H1 (cell line): Measurements from ENCODE around the gene TSPAN9. TPM values are rescaled to one million over a fixed set of nuclear protein-coding genes. Genes with fewer than 3 reads are reported as not detected.

ENCODE experiments used
- CTCF ChIA-PET: fragments of 300-600 bp; sonication (Branson Sonifier 250); formaldehyde crosslinking; loops from one replicate; lab custom pipeline; 2021; ENCODE audit not compliant: partially characterized antibody; lab: Charles Lee
- POLR2A ChIA-PET: fragments of 300-600 bp; sonication (Branson Sonifier 250); formaldehyde crosslinking; loops from one replicate; lab custom pipeline; 2021; ENCODE audit warnings: inconsistent platforms; ENCODE audit not compliant: partially characterized antibody; lab: Charles Lee
- DNase-seq, 2 experiments: peaks; one replicate each; pipeline versions ENCODE4 v3.0.0 to v3.0.0-alpha.2; 2010 to 2022; ENCODE audit warnings: low spot score in 2 of 2, low read depth in 1 of 2, mixed read lengths in 1 of 2
- FAIRE-seq: peaks from 2 replicates; lab custom pipeline; 2011; peaks lifted over from hg19 to GRCh38; lab: Jason Lieb, UNC
- H2AFZ ChIP-seq: 2 replicates; pipeline ENCODE4 v1.8.1; 2012; ENCODE audit warnings: low read length, inconsistent platforms
- H2AK5ac ChIP-seq: 2 replicates; pipeline ENCODE4 v1.6.1; 2013; ENCODE audit warnings: low read depth, low read length
- H2BK120ac ChIP-seq: replicated peaks from 2 replicates; pipeline ENCODE3; 2013; ENCODE audit warnings: low read depth, low read length, inconsistent platforms
- H2BK12ac ChIP-seq: 2 replicates; pipeline ENCODE4 v1.6.1; 2013; ENCODE audit warnings: low read depth, low read length
- H2BK15ac ChIP-seq: 2 replicates; pipeline ENCODE4 v1.6.1; 2013; ENCODE audit warnings: low read length
- H2BK20ac ChIP-seq: 2 replicates; pipeline ENCODE4 v1.6.1; 2013; ENCODE audit warnings: low read length
- H2BK5ac ChIP-seq: 2 replicates; pipeline ENCODE4 v1.6.1; 2013; ENCODE audit warnings: low read depth, low read length
- H3K14ac ChIP-seq: 2 replicates; pipeline ENCODE4 v1.6.1; 2013; ENCODE audit warnings: inconsistent platforms; ENCODE audit not compliant: insufficient read length
- H3K18ac ChIP-seq: 2 replicates; pipeline ENCODE4 v1.6.1; 2013; ENCODE audit warnings: low read length; ENCODE audit errors: extremely low read depth
- H3K23ac ChIP-seq: 2 replicates; pipeline ENCODE4 v1.6.1; 2013; ENCODE audit warnings: inconsistent platforms; ENCODE audit not compliant: insufficient read length
- H3K23me2 ChIP-seq: 2 replicates; pipeline ENCODE4 v1.6.1; 2013; ENCODE audit warnings: low read depth, low read length
- H3K27ac ChIP-seq: 2 replicates; pipeline ENCODE4 v1.6.1; 2011; ENCODE audit warnings: low read depth, low read length, inconsistent platforms
- H3K27me3 ChIP-seq, 4 experiments: replicated peaks in 1 of 4; 1 replicate in 1 of 4; 2 replicates in 3 of 4; pipeline versions ENCODE4 v1.6.1 to v1.8.1; 2011 to 2013; ENCODE audit warnings: low read length in 3 of 4, mild to moderate bottlenecking in 3 of 4, inconsistent platforms in 2 of 4, mixed read lengths in 2 of 4, moderate library complexity in 1 of 4; ENCODE audit not compliant: control insufficient read depth in 3 of 4, insufficient read depth in 3 of 4; ENCODE audit errors: extremely low read depth in 1 of 4
- H3K36me3 ChIP-seq, 4 experiments: 2 replicates each; pipeline versions ENCODE4 v1.6.1 to v1.8.1; 2011 to 2013; ENCODE audit warnings: mild to moderate bottlenecking in 4 of 4, low read length in 3 of 4, moderate library complexity in 2 of 4, control low read depth in 1 of 4, inconsistent platforms in 1 of 4; ENCODE audit not compliant: insufficient read depth in 4 of 4, control insufficient read depth in 2 of 4
- H3K4ac ChIP-seq: replicated peaks from 2 replicates; pipeline ENCODE3; 2013; ENCODE audit warnings: low read length, low read depth, mixed read lengths, inconsistent platforms; ENCODE audit not compliant: insufficient read length
- H3K4me1 ChIP-seq, 4 experiments: replicated peaks in 1 of 4; 1 replicate in 1 of 4; 2 replicates in 3 of 4; pipeline versions ENCODE4 v1.6.1 to v1.8.1; 2011 to 2013; ENCODE audit warnings: low read length in 3 of 4, inconsistent platforms in 2 of 4, mixed read lengths in 1 of 4; ENCODE audit not compliant: insufficient read depth in 4 of 4, control insufficient read depth in 3 of 4
- H3K4me2 ChIP-seq, 2 experiments: 2 replicates each; pipeline versions ENCODE4 v1.6.1 to v1.8.1; 2011 to 2013; ENCODE audit warnings: low read depth in 2 of 2, low read length in 2 of 2, control low read depth in 1 of 2, inconsistent platforms in 1 of 2, mild to moderate bottlenecking in 1 of 2; ENCODE audit not compliant: insufficient read depth in 1 of 2
- H3K4me3 ChIP-seq, 4 experiments: fragments of 200-600, 300-600 bp in 1 of 4; sonication (generic), shearing (Covaris generic), sonication (Bioruptor Twin) in 1 of 4; 2 replicates each; pipeline versions ENCODE4 v1.5.1 to v1.8.1; 2011 to 2016; ENCODE audit warnings: low read length in 4 of 4, low read depth in 3 of 4, control low read depth in 2 of 4, inconsistent platforms in 2 of 4, mild to moderate bottlenecking in 2 of 4, mixed read lengths in 1 of 4, moderate library complexity in 1 of 4; ENCODE audit not compliant: insufficient read depth in 2 of 4; ENCODE audit errors: extremely low read depth in 1 of 4
- H3K56ac ChIP-seq: replicated peaks from 2 replicates; pipeline ENCODE3; 2013; ENCODE audit warnings: low read depth, mild to moderate bottlenecking, mixed read lengths, low read length, inconsistent platforms; ENCODE audit not compliant: insufficient read length
- H3K79me1 ChIP-seq: 2 replicates; pipeline ENCODE4 v1.6.1; 2013; ENCODE audit warnings: low read depth, low read length, control low read depth
- H3K79me2 ChIP-seq, 2 experiments: 2 replicates each; pipeline versions ENCODE4 v1.6.1 to v1.8.1; 2012 to 2013; ENCODE audit warnings: low read length in 2 of 2, mild to moderate bottlenecking in 2 of 2, inconsistent platforms in 1 of 2; ENCODE audit not compliant: insufficient read depth in 2 of 2, control insufficient read depth in 1 of 2
- H3K9ac ChIP-seq, 4 experiments: replicated peaks in 1 of 4; 1 replicate in 1 of 4; 2 replicates in 3 of 4; pipeline versions ENCODE4 v1.6.1 to v1.8.1; 2011 to 2013; ENCODE audit warnings: low read depth in 3 of 4, low read length in 3 of 4, control low read depth in 2 of 4, mild to moderate bottlenecking in 2 of 4, moderate library complexity in 2 of 4, inconsistent platforms in 1 of 4; ENCODE audit errors: extremely low read depth in 1 of 4
- H3K9me3 ChIP-seq, 2 experiments: 2 replicates each; pipeline versions ENCODE4 v1.6.1 to v1.8.1; 2012 to 2013; ENCODE audit warnings: mild to moderate bottlenecking in 2 of 2, moderate library complexity in 2 of 2, control low read depth in 1 of 2, inconsistent platforms in 1 of 2, low read depth in 1 of 2, low read length in 1 of 2, mixed read lengths in 1 of 2; ENCODE audit not compliant: insufficient read depth in 2 of 2
- H4K20me1 ChIP-seq, 2 experiments: replicated peaks in 1 of 2; 2 replicates each; pipeline versions ENCODE3 to v1.8.1; 2011 to 2013; ENCODE audit warnings: inconsistent platforms in 2 of 2, low read length in 2 of 2, mild to moderate bottlenecking in 1 of 2; ENCODE audit not compliant: insufficient read depth in 2 of 2, control insufficient read depth in 1 of 2
- H4K5ac ChIP-seq: 2 replicates; pipeline ENCODE4 v1.6.1; 2013; ENCODE audit warnings: low read length, low read depth, mixed read lengths, inconsistent platforms; ENCODE audit not compliant: insufficient read length
- H4K8ac ChIP-seq: 2 replicates; pipeline ENCODE4 v1.8.0; 2013; ENCODE audit warnings: mild to moderate bottlenecking, moderate library complexity, low read length, inconsistent platforms; ENCODE audit not compliant: insufficient read depth; ENCODE audit errors: extremely low read depth
- H4K91ac ChIP-seq: replicated peaks from 2 replicates; pipeline ENCODE3; 2013; ENCODE audit warnings: low read length, mixed read lengths, inconsistent platforms; ENCODE audit not compliant: insufficient read length
- CHD1 ChIP-seq: IDR thresholded peaks from 2 replicates; pipeline ENCODE4 v1.6.1; 2012; ENCODE audit warnings: low read depth, low read length, improper control_type of control experiment
- CTBP2 ChIP-seq: IDR thresholded peaks from 2 replicates; pipeline ENCODE4 v1.7.0; 2011; ENCODE audit warnings: borderline replicate concordance, mild to moderate bottlenecking, moderate library complexity, mixed read lengths, low read length; ENCODE audit not compliant: insufficient read depth, insufficient read length
- JUND ChIP-seq: IDR thresholded peaks from 2 replicates; pipeline ENCODE4 v1.6.1; 2011; ENCODE audit warnings: mild to moderate bottlenecking, improper control_type of control experiment, low read length
- MAFK ChIP-seq: IDR thresholded peaks from 2 replicates; pipeline ENCODE4 v1.6.1; 2012; ENCODE audit warnings: low read depth, mild to moderate bottlenecking, improper control_type of control experiment, low read length
- NRF1 ChIP-seq: IDR thresholded peaks from 2 replicates; pipeline ENCODE4 v1.6.1; 2011; ENCODE audit warnings: mild to moderate bottlenecking, low read depth, low read length, improper control_type of control experiment
- WGBS, 2 experiments: shearing (Covaris generic) in 1 of 2; methylation state at CpG; one replicate each; pipeline versions ENCODE4 v1.1.6 to v1.1.7; 2013 to 2015; ENCODE audit warnings: low lambda C conversion rate in 2 of 2, mixed read lengths in 2 of 2, inconsistent platforms in 1 of 2, low coverage in 1 of 2, missing lambda C conversion rate in 1 of 2; ENCODE audit not compliant: insufficient replicate concordance in 2 of 2, insufficient coverage in 1 of 2, insufficient read length in 1 of 2; ENCODE audit errors: extremely low coverage in 1 of 2, missing lambda C conversion rate in 1 of 2; 5-methylcytosine and 5-hydroxymethylcytosine counted together
- polyA plus RNA-seq, 7 experiments: library from polyadenylated mRNA; depleted of rRNA in 3 of 7; stranded (reverse) in 5 of 7; unstranded in 2 of 7; fragments of >200 nt in 5 of 7; fragments of 200-250 nt in 2 of 7; gene quantifications; 1 replicate in 5 of 7; 2 replicates in 1 of 7; 4 replicates in 1 of 7; pipeline versions ENCODE4 v1.2.1 to v1.2.3, GENCODE V29; 2011 to 2013; ENCODE audit warnings: missing spikeins in 2 of 7, mixed read lengths in 2 of 7
- total RNA-seq: library from RNA; stranded (reverse); fragmentation: NEBNext Ultra II Directional; extraction: Animal tissue kit (Norgen Biotek cat#: 25700); gene quantifications from 2 replicates; pipeline ENCODE4 v1.2.1, GENCODE V29; 2021

The TSPAN9 gene
- total and polyA plus RNA-seq, 2 of the 8 experiments (the other 6 are each of a cell fraction or from before 2014, with no cell fraction given) = 11.5 to 29.1 TPM

GRCh38 chr12:3213188-3213587 is 136.0 kb downstream of the TSPAN9 start:
- Histone ChIP-seq H3K18ac (no peak overlapping the region; the same call in 1 of the 2 replicates), H3K23me2 (no peaks in the 10 kb centered on the region), H2BK15ac (0 out of 2 replicates have a peak overlapping the region, but pooled peaks have one; percentile 83), H2AFZ (no peak overlapping the region), H3K79me2 (no peaks in the 10 kb centered on the region), H4K8ac (no peak overlapping the region; the same call in 1 of the 2 replicates), H2BK20ac (no peak overlapping the region), H3K36me3 (no peaks in the 10 kb centered on the region), H3K27ac (no peak overlapping the region), H4K20me1 (no peaks in the 10 kb centered on the region), H3K79me1 (no peaks in the 10 kb centered on the region), H2BK12ac (peak overlapping the region; percentile 27; the same call in 1 of the 2 replicates), H3K14ac (no peak overlapping the region), H2AK5ac (no peak overlapping the region), H2BK120ac (no peak overlapping the region), H3K27me3 (no peaks in the 10 kb centered on the region), H3K4ac (no peak overlapping the region), H3K4me1 (peaks cover 3 to 22% (median 12%) of the 10 kb centered on the region in 4 experiments), H3K56ac (no peak overlapping the region), H3K4me2 (no peak overlapping the region; a peak in 1 of 4 replicates), H2BK5ac (no peak overlapping the region), H4K91ac (no peak overlapping the region), H3K9me3 (no peaks in the 10 kb centered on the region), H3K9ac (no peak overlapping the region), H4K5ac (no peak overlapping the region), H3K23ac (no peak overlapping the region), H3K4me3 (no peak overlapping the region)
- WGBS, 2 experiments = 91% methylated on average over 6 of the region's 9 CpGs; no CpG with 5 or more reads in 1 of the 2 experiments
- ChIA-PET CTCF (interaction anchor here (0.7 to 24.7 kb wide), 21 partner anchors 7 to 143 kb away, joined by 3 to 448 read pairs (median 5); no protein-coding TSS in a partner anchor), POLR2A (interaction anchor here (0.9 to 1.5 kb wide), 3 partner anchors 10 to 121 kb away, joined by 3 to 5 read pairs (median 4); no protein-coding TSS in a partner anchor)
- no peak for DNase-seq
- FAIRE-seq = no peak
- TF ChIP-seq CHD1 (no peak), CTBP2 (no peak), JUND (no peak), MAFK (no peak), NRF1 (no peak)
